GM12878 (cell line): Measurements from ENCODE around the gene UQCR11. TPM values are rescaled to one million over a fixed set of nuclear protein-coding genes. Genes with fewer than 3 reads are reported as not detected.
A peak's percentile ranks its signal among the peaks of the same experiment; 100 is the strongest.

Experiments
- ATAC-seq: fragments of 200-7000 bp; cut with Tn5 transposase; 3 replicates; pipeline ENCODE4 v1.9.1; 2020; ENCODE audit warnings: mild to moderate bottlenecking, moderate library complexity
- BruUV-seq: library from RNA; stranded (reverse); fragments of 400-500 nt; replicated peaks from 2 replicates; lab custom pipeline; 2021; lab: Mats Ljungman, UMichigan
- CTCF ChIA-PET: fragments of 300-600 bp; sonication (Branson Sonifier 250); formaldehyde crosslinking; extraction: SDS; loops from one replicate; lab custom pipeline; 2021; ENCODE audit warnings: inconsistent platforms; lab: Yijun Ruan, JAX
- POLR2A ChIA-PET: fragments of 350-600 bp; formaldehyde crosslinking; extraction: SDS; loops from one replicate; lab custom pipeline; 2021; ENCODE audit warnings: inconsistent platforms; lab: Charles Lee
- RAD21 ChIA-PET: fragments of 300-600 bp; sonication (Branson Sonifier 250); formaldehyde crosslinking; loops from one replicate; lab custom pipeline; 2023; ENCODE audit warnings: antibody characterized with exemption; ENCODE audit not compliant: unreplicated experiment; lab: Charles Lee
- SMC1A ChIA-PET: fragments of 300-600 bp; sonication (Branson Sonifier 250); formaldehyde crosslinking; loops from one replicate; lab custom pipeline; 2023; ENCODE audit not compliant: unreplicated experiment, uncharacterized antibody; lab: Charles Lee
- DNase-seq: peaks from one replicate; pipeline ENCODE4 v3.0.0-alpha.2; 2011; ENCODE audit warnings: low read depth, low spot score
- FAIRE-seq: peaks from 3 replicates; lab custom pipeline; 2011; peaks lifted over from hg19 to GRCh38; lab: Jason Lieb, UNC
- H2AFZ ChIP-seq: 2 replicates; pipeline ENCODE4 v1.6.0; 2011; ENCODE audit warnings: low read depth, low read length, control low read depth; ENCODE audit not compliant: control insufficient read depth
- H3K27ac ChIP-seq: 2 replicates; pipeline ENCODE4 v1.5.1; 2011; ENCODE audit warnings: control low read depth; ENCODE audit not compliant: control insufficient read depth, insufficient read depth
- H3K27me3 ChIP-seq, 2 experiments: replicated peaks in 1 of 2; 2 replicates each; pipeline versions ENCODE4 v1.6.0 to v1.6.1; 2011; ENCODE audit warnings: low read length in 1 of 2; ENCODE audit not compliant: control insufficient read depth in 2 of 2, insufficient read depth in 2 of 2
- H3K36me3 ChIP-seq, 2 experiments: 2 replicates each; pipeline ENCODE4 v1.5.1; 2011; ENCODE audit warnings: low read length in 1 of 2; ENCODE audit not compliant: control insufficient read depth in 2 of 2, insufficient read depth in 2 of 2
- H3K4me1 ChIP-seq: 2 replicates; pipeline ENCODE4 v1.6.1; 2011; ENCODE audit warnings: mild to moderate bottlenecking, low read length, moderate library complexity, mixed read lengths; ENCODE audit not compliant: control insufficient read depth, insufficient read depth
- H3K4me2 ChIP-seq: 2 replicates; pipeline ENCODE4 v1.6.0; 2011; ENCODE audit warnings: control low read depth; ENCODE audit not compliant: control insufficient read depth, insufficient read depth
- H3K4me3 ChIP-seq: fragments of 200-600 bp; sonication (generic); 2 replicates; pipeline ENCODE4 v1.5.1; 2016
- H3K79me2 ChIP-seq: 2 replicates; pipeline ENCODE4 v1.6.0; 2011; ENCODE audit warnings: low read length; ENCODE audit not compliant: control insufficient read depth, insufficient read depth
- H3K9ac ChIP-seq: 2 replicates; pipeline ENCODE4 v1.8.0; 2011; ENCODE audit warnings: low read length, control low read depth, mixed read lengths; ENCODE audit not compliant: control insufficient read depth, insufficient read depth
- H3K9me3 ChIP-seq: replicated peaks from 3 replicates; pipeline ENCODE4 v1.5.1; 2011; ENCODE audit warnings: mild to moderate bottlenecking, low read length; ENCODE audit not compliant: control insufficient read depth, insufficient read depth
- H4K20me1 ChIP-seq: 2 replicates; pipeline ENCODE4 v1.6.0; 2011; ENCODE audit not compliant: control insufficient read depth, insufficient read depth
- HDGF ChIP-seq: fragments of 450-650 bp; IDR thresholded peaks from 2 replicates; pipeline ENCODE4 v1.6.1; 2016; ENCODE audit warnings: antibody characterized with exemption
- RUNX3 ChIP-seq: IDR thresholded peaks from 2 replicates; pipeline ENCODE4 v1.6.1; 2012; ENCODE audit warnings: low read length, inconsistent platforms
- ZNF207 ChIP-seq: fragments of 450-650 bp; IDR thresholded peaks from 2 replicates; pipeline ENCODE4 v1.6.1; 2014; ENCODE audit warnings: antibody characterized with exemption, mild to moderate bottlenecking, borderline replicate concordance
- WGBS: methylation state at CpG from one replicate; pipeline ENCODE4 v1.1.6; 2016; ENCODE audit warnings: low lambda C conversion rate; ENCODE audit not compliant: insufficient replicate concordance, insufficient coverage; ENCODE audit errors: missing lambda C conversion rate; 5-methylcytosine and 5-hydroxymethylcytosine counted together
- in situ Hi-C: fragments of 300-500 bp; cut with MboI; formaldehyde crosslinking; loops from 9 replicates; pipeline ENCODE4 v1.14.3; 2018; ENCODE audit warnings: mixed read lengths
- intact Hi-C: fragments of 100-400 bp; cut with micrococcal nuclease; formaldehyde crosslinking; loops from one replicate; pipeline ENCODE4 v1.14.2; 2022; ENCODE audit not compliant: unreplicated experiment
- polyA plus RNA-seq, 11 experiments: library from polyadenylated mRNA; depleted of rRNA in 4 of 11; unstranded in 6 of 11; stranded (reverse) in 5 of 11; fragments of >200 nt; fragmentation: Nextera tagmentation in 4 of 11; fragmentation: Illumina TruSeq in 1 of 11; extraction: Ambion mirVana in 4 of 11; extraction: Trizol in 1 of 11; gene quantifications; 1 replicate in 1 of 11; 2 replicates in 10 of 11; pipeline versions ENCODE4 v1.2.1 to v1.2.3, GENCODE V29; 2011 to 2016; ENCODE audit warnings: inconsistent platforms in 2 of 11, missing spikeins in 2 of 11, low read depth in 1 of 11
- total RNA-seq, 4 experiments: library from RNA; depleted of rRNA in 3 of 4; stranded (reverse); fragments of >200 nt in 3 of 4; fragmentation: Illumina TruSeq in 1 of 4; extraction: Trizol in 1 of 4; gene quantifications; 2 replicates each; pipeline versions ENCODE4 v1.2.1 to v1.2.3, GENCODE V29; 2013 to 2021
- TF ChIP-seq, protein P1 (sequence below), 3 experiments: IDR thresholded peaks in 2 of 3; conservative IDR thresholded peaks in 1 of 3; 2 replicates each; pipeline ENCODE4 v1.5.1; 2011; ENCODE audit warnings: low read depth in 3 of 3, low read length in 3 of 3, mild to moderate bottlenecking in 3 of 3, control low read depth in 2 of 3, moderate library complexity in 2 of 3, inconsistent platforms in 1 of 3, mixed read lengths in 1 of 3; ENCODE audit not compliant: control insufficient read depth in 2 of 3, insufficient read depth in 1 of 3; ENCODE audit errors: extremely low read depth in 1 of 3
- TF ChIP-seq, protein P2 (sequence below): IDR thresholded peaks from 2 replicates; pipeline ENCODE4 v1.6.1; 2011; ENCODE audit warnings: borderline replicate concordance, low read depth, mild to moderate bottlenecking, moderate library complexity, low read length; ENCODE audit not compliant: insufficient read depth, poor library complexity, severe bottlenecking

Gene UQCR11
- total and polyA plus RNA-seq, 10 of the 15 experiments (the other 5 are each of a cell fraction or from before 2014, with no cell fraction given): 28.6 to 586 (median 193) TPM

DNA sequence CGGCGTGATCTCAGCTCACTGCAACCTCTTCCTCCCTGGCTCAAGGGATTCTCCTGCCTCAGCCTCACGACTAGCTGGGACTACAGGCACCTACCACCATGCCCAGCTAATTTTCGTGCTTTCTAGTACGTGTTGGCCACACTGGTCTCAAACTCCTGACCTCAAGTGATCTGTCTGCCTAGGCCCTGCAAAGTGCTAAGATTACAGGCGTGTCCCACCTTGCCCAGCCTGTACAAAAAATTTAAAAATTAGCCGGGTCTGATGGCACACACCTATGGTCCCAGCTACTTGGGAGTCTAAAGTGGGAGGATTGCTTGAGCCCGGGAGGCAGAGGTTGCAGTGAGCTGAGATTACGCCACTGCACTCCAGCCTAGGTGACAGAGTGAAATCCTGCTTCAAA is 32.5 kb downstream of the UQCR11 start:
- no peak for FAIRE-seq
- intact Hi-C loops: no loop called here

DNA sequence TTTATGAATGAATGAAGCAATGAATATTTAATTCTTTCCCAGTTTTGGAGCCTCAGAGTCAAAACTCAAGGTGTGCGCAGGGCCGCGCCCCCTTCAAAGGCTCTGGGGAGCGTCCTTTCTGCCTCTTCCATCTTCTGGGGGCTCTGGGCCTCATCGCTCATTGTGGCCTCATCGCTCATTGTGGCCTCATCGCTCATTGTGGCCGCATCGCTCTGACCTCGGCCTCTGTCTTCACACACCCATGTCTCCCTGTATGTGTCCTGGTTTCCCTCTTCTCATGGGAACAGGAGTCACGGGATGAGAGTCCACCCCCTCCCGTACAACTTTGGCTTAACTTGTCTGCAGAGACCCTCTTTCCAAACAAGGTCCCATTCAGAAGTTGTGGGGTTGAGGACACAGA is 33.9 kb downstream of the UQCR11 start:
- intact Hi-C loops: no loop called here
- DNase-seq: no peak
- ATAC-seq: no peak
- no peak overlapping the region for H3K4me2 ChIP-seq
- SMC1A ChIA-PET: no interaction called here
- BruUV-seq: no TSS peak
- POLR2A ChIA-PET: no interaction called here
- TF ChIP-seq, protein P1, sequence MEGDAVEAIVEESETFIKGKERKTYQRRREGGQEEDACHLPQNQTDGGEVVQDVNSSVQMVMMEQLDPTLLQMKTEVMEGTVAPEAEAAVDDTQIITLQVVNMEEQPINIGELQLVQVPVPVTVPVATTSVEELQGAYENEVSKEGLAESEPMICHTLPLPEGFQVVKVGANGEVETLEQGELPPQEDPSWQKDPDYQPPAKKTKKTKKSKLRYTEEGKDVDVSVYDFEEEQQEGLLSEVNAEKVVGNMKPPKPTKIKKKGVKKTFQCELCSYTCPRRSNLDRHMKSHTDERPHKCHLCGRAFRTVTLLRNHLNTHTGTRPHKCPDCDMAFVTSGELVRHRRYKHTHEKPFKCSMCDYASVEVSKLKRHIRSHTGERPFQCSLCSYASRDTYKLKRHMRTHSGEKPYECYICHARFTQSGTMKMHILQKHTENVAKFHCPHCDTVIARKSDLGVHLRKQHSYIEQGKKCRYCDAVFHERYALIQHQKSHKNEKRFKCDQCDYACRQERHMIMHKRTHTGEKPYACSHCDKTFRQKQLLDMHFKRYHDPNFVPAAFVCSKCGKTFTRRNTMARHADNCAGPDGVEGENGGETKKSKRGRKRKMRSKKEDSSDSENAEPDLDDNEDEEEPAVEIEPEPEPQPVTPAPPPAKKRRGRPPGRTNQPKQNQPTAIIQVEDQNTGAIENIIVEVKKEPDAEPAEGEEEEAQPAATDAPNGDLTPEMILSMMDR (IDR thresholded peaks at IDR 0.05 in 2 of 3, conservative IDR thresholded peaks at IDR 0.05 in 1 of 3; ENCODE audit: control insufficient read depth in 2 of 3, extremely low read depth in 1 of 3, insufficient read depth in 1 of 3, low read depth in 3 of 3, low read length in 3 of 3): no peak
- TF ChIP-seq, protein P2, sequence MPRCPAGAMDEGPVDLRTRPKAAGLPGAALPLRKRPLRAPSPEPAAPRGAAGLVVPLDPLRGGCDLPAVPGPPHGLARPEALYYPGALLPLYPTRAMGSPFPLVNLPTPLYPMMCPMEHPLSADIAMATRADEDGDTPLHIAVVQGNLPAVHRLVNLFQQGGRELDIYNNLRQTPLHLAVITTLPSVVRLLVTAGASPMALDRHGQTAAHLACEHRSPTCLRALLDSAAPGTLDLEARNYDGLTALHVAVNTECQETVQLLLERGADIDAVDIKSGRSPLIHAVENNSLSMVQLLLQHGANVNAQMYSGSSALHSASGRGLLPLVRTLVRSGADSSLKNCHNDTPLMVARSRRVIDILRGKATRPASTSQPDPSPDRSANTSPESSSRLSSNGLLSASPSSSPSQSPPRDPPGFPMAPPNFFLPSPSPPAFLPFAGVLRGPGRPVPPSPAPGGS: peak; percentile 88
- TF ChIP-seq RUNX3 (peak; percentile 8; the same call in 1 of the 2 replicates), ZNF207 (no peak)
- TF ChIP-seq, all 136 proteins: peak for 2
- H3K9me3 ChIP-seq: no peaks in the 10 kb centered on the region
- in situ Hi-C loops: no loop called here
- H3K27ac ChIP-seq: no peak overlapping the region
- H2AFZ ChIP-seq: no peak overlapping the region
- ChIA-PET CTCF (no interaction called here), RAD21 (no interaction called here)
- WGBS: 60% methylated on average over 11 of the region's 12 CpGs
- no peaks in the 10 kb centered on the region for H3K79me2 ChIP-seq
- no peaks in the 10 kb centered on the region for H3K4me1 ChIP-seq
- no peaks in the 10 kb centered on the region for H4K20me1 ChIP-seq
- H3K4me3 ChIP-seq: no peak overlapping the region
- H3K27me3 ChIP-seq: no peaks in the 10 kb centered on the region
- FAIRE-seq: no peak
- no peak overlapping the region for H3K9ac ChIP-seq
- no peaks in the 10 kb centered on the region for H3K36me3 ChIP-seq

More for the DNA sequence above, 32.5 kb downstream of the UQCR11 start:
- H3K79me2 ChIP-seq: no peaks in the 10 kb centered on the region
- POLR2A ChIA-PET: no interaction called here
- H3K36me3 ChIP-seq: no peaks in the 10 kb centered on the region
- H3K27me3 ChIP-seq: no peaks in the 10 kb centered on the region
- 61% methylated on average over 8 of the region's 9 CpGs for WGBS
- RAD21 ChIA-PET: no interaction called here
- no peak overlapping the region for H3K9ac ChIP-seq
- SMC1A ChIA-PET: no interaction called here
- no peak overlapping the region for H3K4me2 ChIP-seq
- TF ChIP-seq HDGF: no peak
- DNase-seq (no peak), ATAC-seq (no peak)
- no TSS peak for BruUV-seq
- H4K20me1 ChIP-seq: no peaks in the 10 kb centered on the region
- no peaks in the 10 kb centered on the region for H3K9me3 ChIP-seq
- H2AFZ ChIP-seq: no peak overlapping the region
- CTCF ChIA-PET: interaction anchor here (0.8 kb wide), 1 partner anchor 18 kb away, joined by 3 read pairs; no protein-coding TSS in a partner anchor
- H3K4me3 ChIP-seq: no peak overlapping the region
- in situ Hi-C loops: no loop called here
- no peaks in the 10 kb centered on the region for H3K4me1 ChIP-seq
- H3K27ac ChIP-seq: no peak overlapping the region
